ENCODE results near the gene SORCS2. TPM values are rescaled to one million over a fixed set of nuclear protein-coding genes. Genes with fewer than 3 reads are reported as not detected.

SORCS2 gene
- total and polyA plus RNA-seq, 2 of the 13 experiments (the other 11 are each of a cell fraction or from before 2014, with no cell fraction given), result 0.82 to 1.0 TPM

DNA sequence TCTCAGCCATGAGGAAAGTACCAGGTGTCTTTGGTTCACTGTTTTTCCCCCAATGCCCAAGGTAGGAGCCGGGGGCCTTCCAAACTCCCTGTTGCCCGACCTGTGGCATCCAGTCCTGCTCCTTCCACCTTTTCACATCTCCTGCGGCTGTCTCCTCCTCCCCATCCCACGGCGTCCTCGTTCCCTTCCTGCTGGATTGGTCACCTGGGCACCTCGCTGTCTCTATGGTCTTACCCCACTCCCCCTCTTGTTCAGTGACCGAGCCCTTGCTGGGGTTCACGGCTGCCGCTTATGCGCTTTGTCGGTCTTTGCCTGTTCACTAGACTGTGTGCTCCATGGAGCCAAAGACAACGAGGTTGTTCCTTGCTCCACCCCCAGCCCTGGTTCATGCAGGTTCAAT lies 431.1 kb downstream of the SORCS2 start:
- Histone ChIP-seq H3K27me3 (ENCODE audit: control insufficient read depth in 1 of 2, insufficient read depth in 2 of 2, low read length in 2 of 2) (no peaks in the 10 kb centered on the region), H3K9ac (ENCODE audit: insufficient read depth, low read depth, low read length) (no peak overlapping the region), H3K36me3 (replicated peaks in 1 of 2; ENCODE audit: control insufficient read depth in 1 of 2, insufficient read depth in 2 of 2, low read length in 2 of 2) (no peaks in the 10 kb centered on the region), H3K79me2 (ENCODE audit: insufficient read depth, low read length) (no peaks in the 10 kb centered on the region), H4K20me1 (ENCODE audit: insufficient read depth, low read length) (no peaks in the 10 kb centered on the region), H3K4me1 (ENCODE audit: insufficient read depth, low read length) (peaks cover 6% of the 10 kb centered on the region), H3K27ac (ENCODE audit: extremely low read length, insufficient read depth, low read length) (no peak overlapping the region), H3K4me2 (ENCODE audit: low read depth, low read length) (no peak overlapping the region), H2AFZ (ENCODE audit: low read length) (no peak overlapping the region), H3K9me3 (ENCODE audit: low read length) (no peaks in the 10 kb centered on the region), H3K4me3 (replicated peaks in 1 of 3; ENCODE audit: insufficient read depth in 1 of 3, low read depth in 2 of 3, low read length in 3 of 3) (no peak overlapping the region)
- intact Hi-C loops (cut with micrococcal nuclease; ENCODE audit: unreplicated experiment), result no loop called here
- DNase-seq (ENCODE audit: low spot score) (no peak), ATAC-seq (no peak), FAIRE-seq (no peak)
- POLR2A ChIA-PET, result no interaction called here
- no peak for TF ChIP-seq MZF1 (CRISPR knock-in tag; IDR thresholded peaks at IDR 0.05; ENCODE audit: borderline replicate concordance)
- no peak for TF ChIP-seq RFXAP (CRISPR knock-in tag; IDR thresholded peaks at IDR 0.05; ENCODE audit: borderline replicate concordance)
- TF ChIP-seq KLF15 (CRISPR knock-in tag; IDR thresholded peaks at IDR 0.05; ENCODE audit: borderline replicate concordance), result no peak
- TF ChIP-seq, protein P1, sequence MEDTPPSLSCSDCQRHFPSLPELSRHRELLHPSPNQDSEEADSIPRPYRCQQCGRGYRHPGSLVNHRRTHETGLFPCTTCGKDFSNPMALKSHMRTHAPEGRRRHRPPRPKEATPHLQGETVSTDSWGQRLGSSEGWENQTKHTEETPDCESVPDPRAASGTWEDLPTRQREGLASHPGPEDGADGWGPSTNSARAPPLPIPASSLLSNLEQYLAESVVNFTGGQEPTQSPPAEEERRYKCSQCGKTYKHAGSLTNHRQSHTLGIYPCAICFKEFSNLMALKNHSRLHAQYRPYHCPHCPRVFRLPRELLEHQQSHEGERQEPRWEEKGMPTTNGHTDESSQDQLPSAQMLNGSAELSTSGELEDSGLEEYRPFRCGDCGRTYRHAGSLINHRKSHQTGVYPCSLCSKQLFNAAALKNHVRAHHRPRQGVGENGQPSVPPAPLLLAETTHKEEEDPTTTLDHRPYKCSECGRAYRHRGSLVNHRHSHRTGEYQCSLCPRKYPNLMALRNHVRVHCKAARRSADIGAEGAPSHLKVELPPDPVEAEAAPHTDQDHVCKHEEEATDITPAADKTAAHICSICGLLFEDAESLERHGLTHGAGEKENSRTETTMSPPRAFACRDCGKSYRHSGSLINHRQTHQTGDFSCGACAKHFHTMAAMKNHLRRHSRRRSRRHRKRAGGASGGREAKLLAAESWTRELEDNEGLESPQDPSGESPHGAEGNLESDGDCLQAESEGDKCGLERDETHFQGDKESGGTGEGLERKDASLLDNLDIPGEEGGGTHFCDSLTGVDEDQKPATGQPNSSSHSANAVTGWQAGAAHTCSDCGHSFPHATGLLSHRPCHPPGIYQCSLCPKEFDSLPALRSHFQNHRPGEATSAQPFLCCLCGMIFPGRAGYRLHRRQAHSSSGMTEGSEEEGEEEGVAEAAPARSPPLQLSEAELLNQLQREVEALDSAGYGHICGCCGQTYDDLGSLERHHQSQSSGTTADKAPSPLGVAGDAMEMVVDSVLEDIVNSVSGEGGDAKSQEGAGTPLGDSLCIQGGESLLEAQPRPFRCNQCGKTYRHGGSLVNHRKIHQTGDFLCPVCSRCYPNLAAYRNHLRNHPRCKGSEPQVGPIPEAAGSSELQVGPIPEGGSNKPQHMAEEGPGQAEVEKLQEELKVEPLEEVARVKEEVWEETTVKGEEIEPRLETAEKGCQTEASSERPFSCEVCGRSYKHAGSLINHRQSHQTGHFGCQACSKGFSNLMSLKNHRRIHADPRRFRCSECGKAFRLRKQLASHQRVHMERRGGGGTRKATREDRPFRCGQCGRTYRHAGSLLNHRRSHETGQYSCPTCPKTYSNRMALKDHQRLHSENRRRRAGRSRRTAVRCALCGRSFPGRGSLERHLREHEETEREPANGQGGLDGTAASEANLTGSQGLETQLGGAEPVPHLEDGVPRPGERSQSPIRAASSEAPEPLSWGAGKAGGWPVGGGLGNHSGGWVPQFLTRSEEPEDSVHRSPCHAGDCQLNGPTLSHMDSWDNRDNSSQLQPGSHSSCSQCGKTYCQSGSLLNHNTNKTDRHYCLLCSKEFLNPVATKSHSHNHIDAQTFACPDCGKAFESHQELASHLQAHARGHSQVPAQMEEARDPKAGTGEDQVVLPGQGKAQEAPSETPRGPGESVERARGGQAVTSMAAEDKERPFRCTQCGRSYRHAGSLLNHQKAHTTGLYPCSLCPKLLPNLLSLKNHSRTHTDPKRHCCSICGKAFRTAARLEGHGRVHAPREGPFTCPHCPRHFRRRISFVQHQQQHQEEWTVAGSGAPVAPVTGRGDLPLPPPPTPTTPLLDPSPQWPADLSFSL (CRISPR knock-in tag; IDR thresholded peaks at IDR 0.05), result no peak
- TF ChIP-seq ZNF33B (CRISPR knock-in tag; IDR thresholded peaks at IDR 0.05), result no peak
- TF ChIP-seq, protein P2, sequence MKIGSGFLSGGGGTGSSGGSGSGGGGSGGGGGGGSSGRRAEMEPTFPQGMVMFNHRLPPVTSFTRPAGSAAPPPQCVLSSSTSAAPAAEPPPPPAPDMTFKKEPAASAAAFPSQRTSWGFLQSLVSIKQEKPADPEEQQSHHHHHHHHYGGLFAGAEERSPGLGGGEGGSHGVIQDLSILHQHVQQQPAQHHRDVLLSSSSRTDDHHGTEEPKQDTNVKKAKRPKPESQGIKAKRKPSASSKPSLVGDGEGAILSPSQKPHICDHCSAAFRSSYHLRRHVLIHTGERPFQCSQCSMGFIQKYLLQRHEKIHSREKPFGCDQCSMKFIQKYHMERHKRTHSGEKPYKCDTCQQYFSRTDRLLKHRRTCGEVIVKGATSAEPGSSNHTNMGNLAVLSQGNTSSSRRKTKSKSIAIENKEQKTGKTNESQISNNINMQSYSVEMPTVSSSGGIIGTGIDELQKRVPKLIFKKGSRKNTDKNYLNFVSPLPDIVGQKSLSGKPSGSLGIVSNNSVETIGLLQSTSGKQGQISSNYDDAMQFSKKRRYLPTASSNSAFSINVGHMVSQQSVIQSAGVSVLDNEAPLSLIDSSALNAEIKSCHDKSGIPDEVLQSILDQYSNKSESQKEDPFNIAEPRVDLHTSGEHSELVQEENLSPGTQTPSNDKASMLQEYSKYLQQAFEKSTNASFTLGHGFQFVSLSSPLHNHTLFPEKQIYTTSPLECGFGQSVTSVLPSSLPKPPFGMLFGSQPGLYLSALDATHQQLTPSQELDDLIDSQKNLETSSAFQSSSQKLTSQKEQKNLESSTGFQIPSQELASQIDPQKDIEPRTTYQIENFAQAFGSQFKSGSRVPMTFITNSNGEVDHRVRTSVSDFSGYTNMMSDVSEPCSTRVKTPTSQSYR (CRISPR knock-in tag; IDR thresholded peaks at IDR 0.05; ENCODE audit: borderline replicate concordance), result no peak
- no peak for TF ChIP-seq MIXL1 (CRISPR knock-in tag; IDR thresholded peaks at IDR 0.05)
- TF ChIP-seq, protein P3, sequence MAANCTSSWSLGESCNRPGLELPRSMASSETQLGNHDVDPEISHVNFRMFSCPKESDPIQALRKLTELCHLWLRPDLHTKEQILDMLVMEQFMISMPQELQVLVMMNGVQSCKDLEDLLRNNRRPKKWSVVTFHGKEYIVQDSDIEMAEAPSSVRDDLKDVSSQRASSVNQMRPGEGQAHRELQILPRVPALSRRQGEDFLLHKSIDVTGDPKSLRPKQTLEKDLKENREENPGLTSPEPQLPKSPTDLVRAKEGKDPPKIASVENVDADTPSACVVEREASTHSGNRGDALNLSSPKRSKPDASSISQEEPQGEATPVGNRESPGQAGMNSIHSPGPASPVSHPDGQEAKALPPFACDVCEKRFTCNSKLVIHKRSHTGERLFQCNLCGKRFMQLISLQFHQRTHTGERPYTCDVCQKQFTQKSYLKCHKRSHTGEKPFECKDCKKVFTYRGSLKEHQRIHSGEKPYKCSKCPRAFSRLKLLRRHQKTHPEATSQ (CRISPR knock-in tag; IDR thresholded peaks at IDR 0.05; ENCODE audit: borderline replicate concordance), result no peak
- TF ChIP-seq HNRNPH1 (optimal IDR thresholded peaks at IDR 0.05; ENCODE audit: low read depth, low read length), result no peak
- TF ChIP-seq, protein P4, sequence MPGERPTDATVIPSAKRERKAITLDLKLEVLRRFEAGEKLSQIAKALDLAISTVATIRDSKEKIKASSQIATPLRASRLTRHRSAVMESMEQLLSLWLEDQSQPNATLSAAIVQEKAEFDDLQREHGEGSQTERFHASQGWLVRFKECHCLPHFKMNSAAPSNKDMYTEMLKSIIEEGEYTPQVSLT (CRISPR knock-in tag; IDR thresholded peaks at IDR 0.05; ENCODE audit: borderline replicate concordance, low read depth), result no peak
- CTCF ChIA-PET (ENCODE audit: low intra/inter-chr PET ratio, low total read pairs), result no interaction called here
- no TSS peak for BruUV-seq (replicated peaks)
- in situ Hi-C loops (cut with HindIII; ENCODE audit: extremely low pct_ligation_motif_present, low pct_unique_long_range_greater_than_20kb), result no loop called here
- 88% methylated on average over 13 of the region's 13 CpGs for WGBS (ENCODE audit: low lambda C conversion rate)
